Measurements from ENCODE around the gene CSAD.
A peak's percentile ranks its signal among the peaks of the same experiment; 100 is the strongest.

The CSAD gene

DNA sequence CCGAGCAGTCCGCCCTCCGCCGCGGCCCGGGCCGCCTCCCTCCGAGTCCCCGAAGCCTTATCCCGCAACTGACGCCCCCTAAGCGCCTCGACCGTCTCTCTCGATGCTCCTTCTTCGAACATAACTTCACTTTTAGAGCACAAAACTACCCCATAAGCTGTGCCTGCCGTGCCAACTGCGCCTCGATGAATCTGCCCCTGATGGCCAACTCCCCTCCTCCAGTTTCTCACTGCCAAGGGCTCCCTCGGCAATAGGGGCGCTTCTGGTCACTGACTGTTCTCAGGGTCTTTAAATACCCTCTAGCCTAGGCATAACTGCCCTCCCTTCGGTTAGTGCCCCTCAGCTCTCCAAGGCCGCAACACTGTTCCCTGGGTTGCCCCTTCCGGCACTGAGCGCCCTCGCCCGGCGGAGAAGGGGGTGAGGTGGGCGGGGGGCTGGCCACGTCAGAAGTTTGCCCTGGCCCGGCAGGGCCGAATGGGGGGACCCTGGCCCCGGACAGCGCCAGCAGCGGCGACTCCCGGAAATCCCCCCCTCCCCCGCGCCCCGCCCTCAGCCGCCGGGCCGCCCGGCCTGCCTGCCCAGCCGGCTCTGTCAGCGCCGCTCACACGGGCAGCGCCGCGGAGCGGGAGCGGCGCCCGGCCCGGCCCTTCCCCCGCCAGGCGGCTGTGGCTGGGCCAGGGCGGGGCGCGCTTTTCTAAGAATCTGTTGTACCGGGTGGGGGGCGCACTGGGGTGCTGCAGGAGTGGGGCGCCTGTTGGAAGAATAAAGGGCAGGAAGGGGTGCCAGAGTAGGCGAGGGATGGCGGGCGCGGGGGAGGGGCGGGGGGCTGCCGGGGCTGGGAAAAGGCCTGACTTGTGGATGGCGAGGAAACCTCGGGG is 40.7 kb upstream of the CSAD start:
- TF ChIP-seq, protein P1, sequence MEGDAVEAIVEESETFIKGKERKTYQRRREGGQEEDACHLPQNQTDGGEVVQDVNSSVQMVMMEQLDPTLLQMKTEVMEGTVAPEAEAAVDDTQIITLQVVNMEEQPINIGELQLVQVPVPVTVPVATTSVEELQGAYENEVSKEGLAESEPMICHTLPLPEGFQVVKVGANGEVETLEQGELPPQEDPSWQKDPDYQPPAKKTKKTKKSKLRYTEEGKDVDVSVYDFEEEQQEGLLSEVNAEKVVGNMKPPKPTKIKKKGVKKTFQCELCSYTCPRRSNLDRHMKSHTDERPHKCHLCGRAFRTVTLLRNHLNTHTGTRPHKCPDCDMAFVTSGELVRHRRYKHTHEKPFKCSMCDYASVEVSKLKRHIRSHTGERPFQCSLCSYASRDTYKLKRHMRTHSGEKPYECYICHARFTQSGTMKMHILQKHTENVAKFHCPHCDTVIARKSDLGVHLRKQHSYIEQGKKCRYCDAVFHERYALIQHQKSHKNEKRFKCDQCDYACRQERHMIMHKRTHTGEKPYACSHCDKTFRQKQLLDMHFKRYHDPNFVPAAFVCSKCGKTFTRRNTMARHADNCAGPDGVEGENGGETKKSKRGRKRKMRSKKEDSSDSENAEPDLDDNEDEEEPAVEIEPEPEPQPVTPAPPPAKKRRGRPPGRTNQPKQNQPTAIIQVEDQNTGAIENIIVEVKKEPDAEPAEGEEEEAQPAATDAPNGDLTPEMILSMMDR (IDR thresholded peaks at IDR 0.05; ENCODE audit: insufficient read depth, low read depth, low read length, missing control alignments), result peak; percentile 25
- peak; percentile 67 for DNase-seq (ENCODE audit: low read depth)
- peak overlapping the region; percentile 60 for H3K4me3 ChIP-seq (ENCODE audit: low read depth, low read length)

DNA sequence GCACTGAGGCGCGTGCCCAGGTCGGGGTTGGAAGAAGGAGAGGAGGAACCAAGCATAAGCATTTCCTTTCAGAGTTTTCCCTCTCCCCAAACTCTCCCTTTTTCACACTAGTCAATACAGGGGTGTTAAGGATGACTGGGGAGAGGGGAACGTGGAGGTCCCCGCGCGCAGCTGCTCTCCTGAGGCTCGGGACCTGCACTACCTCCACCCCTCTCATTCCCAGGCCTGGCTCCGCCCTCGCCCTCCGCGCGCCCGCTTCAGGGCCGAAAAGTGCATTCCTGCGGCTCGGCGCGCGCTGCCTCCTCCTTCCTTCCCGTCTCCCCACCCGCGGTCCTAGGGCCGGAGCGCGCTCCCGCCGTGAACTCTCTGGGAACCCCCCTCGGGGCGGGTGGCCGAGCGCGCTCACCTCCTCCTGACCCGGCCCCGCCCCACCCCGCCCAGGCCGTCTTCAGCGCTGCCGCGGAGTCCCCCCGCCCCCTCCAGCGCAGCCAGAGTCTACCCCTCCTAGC is 40.0 kb upstream of the CSAD start:
- TF ChIP-seq, protein P1 (IDR thresholded peaks at IDR 0.05; ENCODE audit: insufficient read depth, low read depth, low read length, missing control alignments), result no peak
- peak; percentile 95 for DNase-seq (ENCODE audit: low read depth)
- peak overlapping the region; percentile 77 for H3K4me3 ChIP-seq (ENCODE audit: low read depth, low read length)

GRCh38 chr12:53219956-53220693 is 39.4 kb upstream of the CSAD start:
- peak overlapping the region; percentile 77 for H3K4me3 ChIP-seq (ENCODE audit: low read depth, low read length)
- peak; percentile 90 for DNase-seq (ENCODE audit: low read depth)
- TF ChIP-seq, protein P1 (IDR thresholded peaks at IDR 0.05; ENCODE audit: insufficient read depth, low read depth, low read length, missing control alignments), result no peak

GRCh38 chr12:53219292-53219955 is 38.7 kb upstream of the CSAD start:
- peak overlapping the region; percentile 77 for H3K4me3 ChIP-seq (ENCODE audit: low read depth, low read length)
- DNase-seq (ENCODE audit: low read depth), result peak; percentile 64
- TF ChIP-seq, protein P1 (IDR thresholded peaks at IDR 0.05; ENCODE audit: insufficient read depth, low read depth, low read length, missing control alignments), result no peak

GRCh38 chr12:53218551-53219291 is 38.0 kb upstream of the CSAD start:
- TF ChIP-seq, protein P1 (IDR thresholded peaks at IDR 0.05; ENCODE audit: insufficient read depth, low read depth, low read length, missing control alignments), result no peak
- no peak for DNase-seq (ENCODE audit: low read depth)

GRCh38 chr12:53217931-53218307 is 37.2 kb upstream of the CSAD start:
- no peak overlapping the region for H3K4me3 ChIP-seq (ENCODE audit: low read depth, low read length)
- TF ChIP-seq, protein P1 (IDR thresholded peaks at IDR 0.05; ENCODE audit: insufficient read depth, low read depth, low read length, missing control alignments), result no peak
- no peak for DNase-seq (ENCODE audit: low read depth)

More at GRCh38 chr12:53218551-53219291, 38.0 kb upstream of the CSAD start:
- peak overlapping the region; percentile 77 for H3K4me3 ChIP-seq (ENCODE audit: low read depth, low read length)
